Tibial nerve (tissue), 4 donors: Measurements from ENCODE around the gene LRG1.

Source experiments
- EP300 ChIP-seq, 2 donors: sonication (generic); formaldehyde crosslinking; IDR thresholded peaks; one replicate each; pipeline ENCODE4 v1.6.1; 2017; ENCODE audit warnings: antibody characterized with exemption in 2 of 2, mild to moderate bottlenecking in 1 of 2
- TF ChIP-seq, protein P1 (sequence below), 5 experiments: fragments of 200-600 bp in 3 of 5; fragments of 450-650 bp in 2 of 5; sonication (generic) in 3 of 5; IDR thresholded peaks; one replicate each; pipeline ENCODE4 v1.5.1; 2016 to 2019; ENCODE audit warnings: antibody characterized with exemption in 5 of 5, mild to moderate bottlenecking in 3 of 5, moderate library complexity in 2 of 5

DNA sequence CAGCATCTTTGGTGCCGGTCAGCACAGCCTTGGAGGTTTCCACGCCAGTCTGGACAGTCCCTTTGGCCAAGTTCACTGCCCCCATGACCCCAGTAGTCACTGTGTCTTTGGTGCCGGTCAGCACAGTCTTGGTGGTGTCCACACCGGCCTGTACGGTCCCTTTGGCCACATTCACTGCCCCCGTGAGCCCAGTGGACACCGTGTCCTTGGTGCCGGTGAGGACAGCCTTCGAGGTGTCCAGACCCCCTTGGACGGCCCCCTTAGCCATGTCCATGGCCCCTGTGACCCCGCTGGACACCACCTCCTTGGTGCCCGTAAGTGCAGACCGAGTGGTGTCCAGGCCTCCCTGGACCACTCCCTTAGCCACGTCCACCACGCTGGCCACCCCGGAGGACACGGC is 26.6 kb downstream of the LRG1 start:
- TF ChIP-seq, protein P1, sequence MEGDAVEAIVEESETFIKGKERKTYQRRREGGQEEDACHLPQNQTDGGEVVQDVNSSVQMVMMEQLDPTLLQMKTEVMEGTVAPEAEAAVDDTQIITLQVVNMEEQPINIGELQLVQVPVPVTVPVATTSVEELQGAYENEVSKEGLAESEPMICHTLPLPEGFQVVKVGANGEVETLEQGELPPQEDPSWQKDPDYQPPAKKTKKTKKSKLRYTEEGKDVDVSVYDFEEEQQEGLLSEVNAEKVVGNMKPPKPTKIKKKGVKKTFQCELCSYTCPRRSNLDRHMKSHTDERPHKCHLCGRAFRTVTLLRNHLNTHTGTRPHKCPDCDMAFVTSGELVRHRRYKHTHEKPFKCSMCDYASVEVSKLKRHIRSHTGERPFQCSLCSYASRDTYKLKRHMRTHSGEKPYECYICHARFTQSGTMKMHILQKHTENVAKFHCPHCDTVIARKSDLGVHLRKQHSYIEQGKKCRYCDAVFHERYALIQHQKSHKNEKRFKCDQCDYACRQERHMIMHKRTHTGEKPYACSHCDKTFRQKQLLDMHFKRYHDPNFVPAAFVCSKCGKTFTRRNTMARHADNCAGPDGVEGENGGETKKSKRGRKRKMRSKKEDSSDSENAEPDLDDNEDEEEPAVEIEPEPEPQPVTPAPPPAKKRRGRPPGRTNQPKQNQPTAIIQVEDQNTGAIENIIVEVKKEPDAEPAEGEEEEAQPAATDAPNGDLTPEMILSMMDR (IDR thresholded peaks at IDR 0.05) = no peak
- no peak for TF ChIP-seq EP300 (IDR thresholded peaks at IDR 0.05)
